Body of pancreas (tissue), 4 donors: ENCODE measurements around the gene HEBP2.
"Not testable (repeated sequence)": the region's sequence is repeated elsewhere in the genome, so short reads cannot be mapped to it uniquely, and the experiment has no call there.

Experiments used
- POLR2A ChIP-seq, 3 donors: fragments of 450-650 bp; IDR thresholded peaks; one replicate each; pipeline ENCODE4 v1.6.1; 2016; ENCODE audit warnings: antibody characterized with exemption in 3 of 3, mild to moderate bottlenecking in 2 of 3
- TF ChIP-seq, protein P1 (sequence below), 7 experiments: fragments of 450-650 bp in 4 of 7; fragments of 200-600 bp in 3 of 7; sonication (generic) in 3 of 7; IDR thresholded peaks; one replicate each; pipeline ENCODE4 v1.5.1; 2016 to 2019; ENCODE audit warnings: antibody characterized with exemption in 7 of 7

DNA sequence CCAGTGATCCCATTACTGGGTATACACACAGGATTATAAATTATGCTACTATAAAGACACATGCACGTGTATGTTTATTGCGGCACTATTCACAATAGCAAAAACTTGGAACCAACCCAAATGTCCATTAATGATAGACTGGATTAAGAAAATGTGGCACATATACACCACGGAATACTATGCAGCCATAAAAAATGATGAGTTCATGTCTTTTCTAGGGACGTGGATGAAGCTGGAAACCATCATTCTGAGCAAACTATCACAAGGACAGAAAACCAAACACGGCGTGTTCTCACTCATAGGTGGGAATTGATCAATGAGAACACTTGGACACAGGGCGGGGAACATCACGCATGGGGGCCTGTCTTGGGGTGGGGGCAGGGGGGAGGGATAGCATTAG is 35.3 kb upstream of the HEBP2 start:
- TF ChIP-seq, protein P1, sequence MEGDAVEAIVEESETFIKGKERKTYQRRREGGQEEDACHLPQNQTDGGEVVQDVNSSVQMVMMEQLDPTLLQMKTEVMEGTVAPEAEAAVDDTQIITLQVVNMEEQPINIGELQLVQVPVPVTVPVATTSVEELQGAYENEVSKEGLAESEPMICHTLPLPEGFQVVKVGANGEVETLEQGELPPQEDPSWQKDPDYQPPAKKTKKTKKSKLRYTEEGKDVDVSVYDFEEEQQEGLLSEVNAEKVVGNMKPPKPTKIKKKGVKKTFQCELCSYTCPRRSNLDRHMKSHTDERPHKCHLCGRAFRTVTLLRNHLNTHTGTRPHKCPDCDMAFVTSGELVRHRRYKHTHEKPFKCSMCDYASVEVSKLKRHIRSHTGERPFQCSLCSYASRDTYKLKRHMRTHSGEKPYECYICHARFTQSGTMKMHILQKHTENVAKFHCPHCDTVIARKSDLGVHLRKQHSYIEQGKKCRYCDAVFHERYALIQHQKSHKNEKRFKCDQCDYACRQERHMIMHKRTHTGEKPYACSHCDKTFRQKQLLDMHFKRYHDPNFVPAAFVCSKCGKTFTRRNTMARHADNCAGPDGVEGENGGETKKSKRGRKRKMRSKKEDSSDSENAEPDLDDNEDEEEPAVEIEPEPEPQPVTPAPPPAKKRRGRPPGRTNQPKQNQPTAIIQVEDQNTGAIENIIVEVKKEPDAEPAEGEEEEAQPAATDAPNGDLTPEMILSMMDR (IDR thresholded peaks at IDR 0.05), result not testable (repeated sequence)
- TF ChIP-seq POLR2A (IDR thresholded peaks at IDR 0.05), result not testable (repeated sequence)
